ENCODE data around the gene TNRC18. TPM values are rescaled to one million over a fixed set of nuclear protein-coding genes. Genes with fewer than 3 reads are reported as not detected.

Gene TNRC18
- total RNA-seq, 1 experiment from 2014 or later = 91.7 TPM

GRCh38 chr7:5448378-5449037, 24.9 kb upstream of the TNRC18 start:
- no peak for DNase-seq (ENCODE audit: low spot score)
- ChIA-PET POLR2A (ENCODE audit: low non-redundant PET) (interaction anchor here (0.8 kb wide), 1 partner anchor 108 kb away, joined by 11 read pairs; no protein-coding TSS in a partner anchor), CTCF (no interaction called here)
- TF ChIP-seq CTCF (conservative IDR thresholded peaks at IDR 0.05; ENCODE audit: low read depth, low read length) = no peak
- TF ChIP-seq EZH2 (IDR thresholded peaks at IDR 0.05; ENCODE audit: borderline replicate concordance, low read depth, low read length, poor library complexity, severe bottlenecking) = no peak
- Histone ChIP-seq H3K4me3 (ENCODE audit: low read depth, low read length, poor library complexity, severe bottlenecking) (no peak overlapping the region), H3K27ac (ENCODE audit: low read depth, low read length, poor library complexity, severe bottlenecking) (no peak overlapping the region), H3K9me3 (ENCODE audit: low read depth, low read length, poor library complexity, severe bottlenecking) (no peaks in the 10 kb centered on the region), H3K4me1 (ENCODE audit: insufficient read depth, low read length, poor library complexity, severe bottlenecking) (peaks cover 8% of the 10 kb centered on the region), H3K27me3 (replicated peaks; ENCODE audit: insufficient read depth, low read depth, low read length, poor library complexity) (no peaks in the 10 kb centered on the region), H3K36me3 (ENCODE audit: insufficient read depth, low read length, poor library complexity, severe bottlenecking) (no peaks in the 10 kb centered on the region)
- intact Hi-C loops (cut with micrococcal nuclease; ENCODE audit: unreplicated experiment) = no loop called here
- BruUV-seq (replicated peaks) = no TSS peak

GRCh38 chr7:5445981-5446594, 22.5 kb upstream of the TNRC18 start:
- intact Hi-C loops (cut with micrococcal nuclease; ENCODE audit: unreplicated experiment) = no loop called here
- TF ChIP-seq EZH2 (IDR thresholded peaks at IDR 0.05; ENCODE audit: borderline replicate concordance, low read depth, low read length, poor library complexity, severe bottlenecking) (no peak), CTCF (conservative IDR thresholded peaks at IDR 0.05; ENCODE audit: low read depth, low read length) (no peak)
- H3K36me3 ChIP-seq (ENCODE audit: insufficient read depth, low read length, poor library complexity, severe bottlenecking) = no peaks in the 10 kb centered on the region
- POLR2A ChIA-PET (ENCODE audit: low non-redundant PET) = no interaction called here
- no peak overlapping the region for H3K4me3 ChIP-seq (ENCODE audit: low read depth, low read length, poor library complexity, severe bottlenecking)
- H3K27me3 ChIP-seq (replicated peaks; ENCODE audit: insufficient read depth, low read depth, low read length, poor library complexity) = no peaks in the 10 kb centered on the region
- H3K4me1 ChIP-seq (ENCODE audit: insufficient read depth, low read length, poor library complexity, severe bottlenecking) = no peaks in the 10 kb centered on the region
- no peak overlapping the region for H3K27ac ChIP-seq (ENCODE audit: low read depth, low read length, poor library complexity, severe bottlenecking)
- CTCF ChIA-PET = no interaction called here
- no peaks in the 10 kb centered on the region for H3K9me3 ChIP-seq (ENCODE audit: low read depth, low read length, poor library complexity, severe bottlenecking)
- no TSS peak for BruUV-seq (replicated peaks)
- DNase-seq (ENCODE audit: low spot score) = no peak

- intact Hi-C loops (cut with micrococcal nuclease; ENCODE audit: unreplicated experiment) = no loop called here
- H3K36me3 ChIP-seq (ENCODE audit: insufficient read depth, low read length, poor library complexity, severe bottlenecking) = no peaks in the 10 kb centered on the region
- H3K4me1 ChIP-seq (ENCODE audit: insufficient read depth, low read length, poor library complexity, severe bottlenecking) = no peaks in the 10 kb centered on the region
- H3K27me3 ChIP-seq (replicated peaks; ENCODE audit: insufficient read depth, low read depth, low read length, poor library complexity) = no peaks in the 10 kb centered on the region
- POLR2A ChIA-PET (ENCODE audit: low non-redundant PET) = no interaction called here
- CTCF ChIA-PET = no interaction called here
- H3K4me3 ChIP-seq (ENCODE audit: low read depth, low read length, poor library complexity, severe bottlenecking) = no peak overlapping the region
- no peaks in the 10 kb centered on the region for H3K9me3 ChIP-seq (ENCODE audit: low read depth, low read length, poor library complexity, severe bottlenecking)
- DNase-seq (ENCODE audit: low spot score) = no peak
- H3K27ac ChIP-seq (ENCODE audit: low read depth, low read length, poor library complexity, severe bottlenecking) = no peak overlapping the region
- TF ChIP-seq EZH2 (IDR thresholded peaks at IDR 0.05; ENCODE audit: borderline replicate concordance, low read depth, low read length, poor library complexity, severe bottlenecking) (no peak), CTCF (conservative IDR thresholded peaks at IDR 0.05; ENCODE audit: low read depth, low read length) (no peak)
- no TSS peak for BruUV-seq (replicated peaks)
These were observed 20.0 kb upstream of the TNRC18 start for GRCh38 chr7:5443678-5444077.
